CD4-positive, alpha-beta T cell treated with Interleukin-15 for 1 hour (primary cell): ENCODE results near the gene MON1B.
"Not testable (repeated sequence)": the region's sequence is repeated elsewhere in the genome, so short reads cannot be mapped to it uniquely, and the experiment has no call there.

ENCODE experiments used
- DNase-seq: peaks from one replicate; pipeline ENCODE4 v3.0.0-alpha.2; 2020

Gene MON1B

DNA sequence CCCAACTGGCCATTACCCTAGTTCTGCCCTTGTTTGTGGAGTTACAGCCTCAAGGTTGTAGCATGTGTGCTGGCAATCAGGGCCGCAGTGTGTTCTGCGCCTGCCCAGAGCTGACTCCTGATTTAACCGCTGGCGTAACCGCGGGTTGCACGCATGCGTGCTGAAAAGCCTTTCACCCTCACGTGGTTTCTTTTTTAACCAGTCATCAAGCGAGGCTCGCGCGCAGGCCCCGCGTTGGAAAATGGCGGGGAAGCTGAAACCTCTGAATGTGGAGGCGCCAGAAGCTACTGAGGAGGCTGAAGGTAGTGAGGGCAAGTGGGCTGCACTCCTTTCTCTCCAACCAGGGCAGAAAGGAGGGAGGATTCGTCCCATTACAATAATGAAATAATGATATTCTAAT, 8.2 kb downstream of the MON1B start, which contains the start of gene SYCE1L:
SYCE1L (plus strand) TSS at position 198 of the 400 bp plus-strand sequence; CDS start at position 242, 44 bp downstream.
- no peak for DNase-seq

DNA sequence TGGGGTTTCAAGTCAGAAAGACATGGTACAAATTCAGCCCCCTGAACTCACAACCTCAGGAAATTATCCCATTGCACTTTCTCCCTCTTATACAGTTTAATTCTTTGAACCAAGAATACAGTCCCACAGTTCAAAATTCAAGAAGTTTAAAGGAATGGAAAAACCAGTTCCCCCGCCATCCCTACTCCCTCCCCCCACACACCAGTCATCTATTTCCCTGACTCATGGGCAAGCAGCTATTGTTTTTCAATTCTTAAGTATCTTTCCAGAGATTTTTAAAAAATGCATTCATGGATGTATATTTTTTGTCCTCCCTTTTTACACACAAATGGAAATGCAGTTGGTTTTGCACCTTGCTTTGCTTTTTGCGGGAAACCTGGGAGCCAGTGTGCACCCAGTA, 15.5 kb downstream of the MON1B start:
- DNase-seq: no peak

DNA sequence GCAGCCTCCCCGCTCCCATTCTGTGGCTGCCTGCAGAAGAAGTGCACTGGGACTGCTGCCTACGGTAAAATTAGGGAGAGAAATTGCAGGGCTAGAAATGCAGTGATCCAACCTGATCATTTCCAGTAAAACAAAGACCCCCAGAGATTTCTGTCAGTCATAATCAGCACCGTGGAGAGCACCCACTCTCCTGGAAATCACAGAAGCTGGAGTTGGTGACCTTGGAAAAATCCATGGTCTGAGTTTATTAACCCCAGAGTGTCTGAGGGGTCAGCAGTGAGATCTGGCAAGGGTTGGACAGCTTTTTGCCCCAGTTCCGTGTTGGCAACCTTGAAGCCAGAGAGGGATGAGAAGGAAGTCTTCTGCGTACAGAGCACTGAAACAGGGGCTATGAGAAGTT, 16.0 kb downstream of the MON1B start:
- no peak for DNase-seq

DNA sequence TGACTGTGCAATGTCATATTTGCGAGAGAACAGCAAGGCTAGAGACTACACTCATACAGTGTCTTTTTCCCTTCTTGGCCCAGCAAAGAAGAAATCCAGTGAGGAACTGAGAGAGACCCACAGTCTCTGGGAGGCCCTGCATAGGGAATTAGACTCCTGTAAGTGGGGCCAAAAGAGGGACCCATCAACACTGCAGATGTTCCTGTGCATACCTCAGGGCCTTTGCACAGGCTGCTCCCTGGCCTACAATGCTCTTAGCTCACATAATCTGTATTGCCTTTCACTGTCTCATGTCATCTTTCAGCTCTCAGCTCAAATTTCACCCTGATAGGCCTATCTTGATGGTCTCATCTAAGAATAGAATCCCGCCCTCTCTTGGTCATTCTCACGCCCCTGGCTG, 17.4 kb downstream of the MON1B start:
- no peak for DNase-seq

DNA sequence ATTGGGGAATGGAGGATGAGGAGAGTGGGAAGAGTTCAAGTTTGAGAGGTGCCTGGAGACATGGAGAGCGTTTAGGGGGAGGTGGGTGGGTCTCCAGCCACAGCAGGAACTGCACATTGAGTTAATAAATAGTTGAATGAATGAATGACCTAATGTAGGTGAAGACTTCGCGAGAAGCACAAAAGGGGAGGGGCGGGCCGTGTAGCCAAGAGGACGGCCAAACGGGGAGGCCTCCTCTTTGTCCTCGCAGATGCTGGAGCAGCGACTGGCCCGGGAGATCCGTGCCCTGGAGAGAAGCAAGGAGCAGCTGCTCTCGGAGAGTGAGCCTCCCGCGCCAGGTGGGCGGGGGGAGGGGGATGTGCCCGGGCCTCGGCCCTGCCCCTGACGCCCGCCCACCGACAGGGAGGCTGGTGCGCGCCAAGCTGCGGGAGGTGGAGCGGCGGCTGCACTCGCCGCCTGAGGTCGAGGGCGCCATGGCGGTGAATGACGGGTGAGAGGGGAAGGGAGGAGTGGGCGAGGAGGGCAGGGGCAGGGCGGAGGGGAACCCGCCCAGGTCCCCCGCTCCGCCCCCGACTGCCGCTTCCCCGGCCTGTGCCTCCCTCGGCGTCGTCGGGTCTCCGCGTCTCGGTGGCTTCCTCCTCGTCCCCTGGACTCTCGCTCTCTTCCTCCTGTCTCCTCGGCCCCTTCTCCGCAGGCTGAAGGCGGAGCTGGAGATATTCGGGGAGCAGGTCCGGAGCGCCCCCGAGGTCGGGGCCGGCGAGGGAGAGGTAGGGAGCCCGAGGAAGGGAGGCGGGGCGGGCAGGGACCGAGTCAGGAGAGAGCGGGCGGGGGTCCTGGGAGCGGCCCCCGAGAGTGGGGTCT, 21.1 kb downstream of the MON1B start:
- DNase-seq: peak; percentile 78

DNA sequence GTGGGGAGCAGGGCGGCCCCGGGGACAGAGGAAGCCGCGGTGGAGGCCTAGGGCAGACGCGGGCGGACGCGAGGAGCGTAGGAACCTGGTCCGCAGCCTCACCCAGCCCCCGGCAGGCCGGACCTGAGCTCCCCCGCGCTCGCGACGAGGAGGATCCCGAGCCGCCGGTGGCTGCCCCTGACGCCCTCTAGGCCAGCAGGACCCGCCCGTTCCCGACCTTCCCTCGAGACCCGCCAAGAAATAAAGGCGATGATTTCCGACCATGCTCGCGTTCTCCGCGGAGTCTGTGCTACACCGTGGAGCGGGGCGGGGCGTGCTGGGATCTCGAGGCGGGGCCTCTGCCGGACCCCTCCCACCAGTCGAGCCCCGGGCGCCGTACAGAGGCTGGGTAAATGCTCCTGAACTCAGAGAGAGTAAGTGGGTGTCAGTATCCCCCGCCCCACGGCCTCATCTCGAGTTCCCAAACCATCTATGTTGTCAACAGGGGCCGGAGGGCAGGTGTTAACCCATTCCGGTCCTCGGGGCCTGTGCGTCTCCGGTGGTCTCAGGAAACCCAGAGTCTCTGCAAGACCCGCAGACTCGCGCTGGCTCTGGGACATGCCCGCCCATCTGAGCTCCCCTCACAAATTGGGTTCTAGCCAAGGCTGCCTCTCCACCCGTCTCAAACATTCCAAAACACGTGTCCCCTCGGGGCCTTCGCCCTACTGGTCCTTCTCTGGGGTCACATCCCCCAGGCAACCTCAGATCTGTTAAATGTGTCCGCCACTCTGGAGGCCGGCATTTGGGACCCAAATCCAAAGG, 22.0 kb downstream of the MON1B start:
- DNase-seq: peak; percentile 62

DNA sequence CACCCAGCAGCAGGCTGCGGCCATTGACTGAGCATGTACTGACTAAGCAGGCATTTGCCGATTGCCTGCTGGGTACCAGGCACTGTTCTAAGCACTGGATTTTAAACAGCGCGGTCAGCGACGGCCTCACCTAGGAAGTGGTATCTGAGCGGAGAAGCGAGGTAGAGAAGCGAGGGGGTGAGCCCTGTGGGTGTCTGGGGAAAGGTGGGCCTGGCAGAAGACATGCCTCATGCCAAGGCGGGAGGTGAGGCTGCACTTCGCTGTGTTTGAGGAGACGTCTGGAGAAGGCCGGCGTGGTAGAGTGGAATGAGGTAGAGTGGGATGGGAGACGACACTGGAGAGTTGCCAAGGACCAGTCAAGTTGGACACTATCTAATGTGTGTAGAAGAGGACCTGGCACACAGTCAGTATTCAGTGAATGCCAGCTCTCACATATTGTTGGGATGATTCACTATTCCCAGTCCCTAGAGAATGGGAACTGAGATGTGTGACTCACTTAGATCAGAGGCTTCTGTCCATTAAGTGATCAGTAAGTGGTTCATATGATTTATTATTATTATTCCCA, 22.6 kb downstream of the MON1B start:
- no peak for DNase-seq

DNA sequence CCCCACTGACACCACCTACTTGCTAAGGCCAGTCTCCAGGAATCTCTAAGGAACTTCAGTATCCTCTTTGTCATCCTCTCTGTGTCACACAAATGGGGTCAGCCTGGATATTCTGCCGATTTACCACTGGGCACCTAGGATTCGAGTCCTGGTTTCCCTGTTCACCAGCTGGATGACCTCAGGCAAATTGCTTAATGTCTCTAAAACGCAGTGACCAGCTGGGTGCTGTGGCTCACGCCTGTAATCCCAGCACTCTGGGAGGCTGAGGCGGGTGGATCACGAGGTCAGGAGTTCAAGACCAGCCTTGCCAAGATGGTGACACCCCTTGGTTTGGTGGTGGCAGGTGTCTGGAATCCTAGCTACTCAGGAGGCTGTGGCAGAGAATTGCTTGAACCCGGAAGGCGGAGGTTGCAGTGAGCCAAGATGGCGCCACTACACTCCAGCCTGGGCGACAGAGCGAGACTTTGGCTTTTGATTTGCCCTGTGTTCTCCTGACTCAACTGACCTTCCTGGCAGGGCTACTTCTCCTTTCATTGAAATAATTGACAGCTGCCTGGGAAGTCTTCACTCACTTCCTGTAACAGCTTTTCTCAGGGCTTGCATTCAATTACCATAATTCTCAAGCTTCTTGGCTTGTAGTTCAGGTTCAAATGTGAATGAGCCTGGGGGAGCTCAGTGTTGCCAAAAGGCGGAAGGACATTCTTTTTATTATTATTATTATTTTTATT, 23.6 kb downstream of the MON1B start:
- DNase-seq: no peak

DNA sequence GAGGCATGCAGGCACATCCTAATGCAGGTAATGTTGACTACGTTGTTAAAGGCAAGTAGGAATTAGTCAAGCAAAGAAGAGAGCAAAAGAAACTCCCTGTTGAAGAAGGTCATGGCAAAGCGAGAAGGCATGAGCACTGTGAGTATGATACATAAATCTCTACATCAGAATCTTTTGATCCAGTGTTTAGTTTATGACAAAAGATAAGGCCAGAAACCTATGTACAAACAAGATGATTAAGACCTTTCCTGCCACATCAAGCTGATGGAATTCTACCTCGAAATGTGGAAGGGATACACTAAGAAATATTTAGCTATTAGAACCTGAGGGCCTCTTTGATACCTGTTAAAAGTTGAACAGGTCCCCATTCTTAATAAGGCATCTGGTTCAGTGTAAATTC, 28.4 kb downstream of the MON1B start:
- no peak for DNase-seq

DNA sequence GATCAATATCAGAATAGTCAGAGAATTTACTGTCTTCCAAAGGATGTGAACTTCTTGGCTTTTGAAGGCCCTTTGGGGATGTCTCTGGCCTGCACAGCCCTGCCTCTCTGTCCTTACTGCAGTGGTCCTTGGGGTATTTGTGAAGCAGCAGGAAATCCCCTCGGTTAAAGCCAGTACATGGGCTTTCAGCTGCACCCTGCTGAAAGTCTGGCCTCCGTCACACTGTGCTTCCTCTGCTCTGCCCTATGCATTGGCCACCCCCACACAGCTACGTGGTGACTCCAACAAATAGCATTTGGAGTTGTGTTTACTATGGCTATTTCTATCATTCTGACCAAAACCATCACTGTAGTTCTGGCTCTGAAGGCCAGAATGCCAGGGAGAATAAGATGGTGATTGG, 29.4 kb downstream of the MON1B start:
- no peak for DNase-seq

DNA sequence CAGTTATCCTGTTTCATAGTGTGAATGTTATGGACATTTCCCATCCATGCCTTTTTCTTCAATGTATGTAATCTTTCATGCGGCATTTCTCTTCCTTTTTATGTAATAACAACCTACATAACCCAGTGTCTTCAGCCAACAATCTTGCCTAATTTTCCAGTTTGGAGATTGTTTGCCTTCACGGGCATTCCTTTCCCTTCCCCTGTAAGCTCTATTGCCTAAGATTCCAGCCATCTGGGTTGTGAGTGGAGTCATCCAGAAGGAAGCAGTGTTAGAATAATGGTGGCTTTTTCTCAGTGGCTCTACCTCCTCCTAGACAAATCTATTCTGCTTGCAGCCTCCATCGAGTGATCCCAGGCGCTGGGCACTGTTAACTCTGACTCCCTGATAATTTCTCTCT, 30.5 kb downstream of the MON1B start:
- no peak for DNase-seq

DNA sequence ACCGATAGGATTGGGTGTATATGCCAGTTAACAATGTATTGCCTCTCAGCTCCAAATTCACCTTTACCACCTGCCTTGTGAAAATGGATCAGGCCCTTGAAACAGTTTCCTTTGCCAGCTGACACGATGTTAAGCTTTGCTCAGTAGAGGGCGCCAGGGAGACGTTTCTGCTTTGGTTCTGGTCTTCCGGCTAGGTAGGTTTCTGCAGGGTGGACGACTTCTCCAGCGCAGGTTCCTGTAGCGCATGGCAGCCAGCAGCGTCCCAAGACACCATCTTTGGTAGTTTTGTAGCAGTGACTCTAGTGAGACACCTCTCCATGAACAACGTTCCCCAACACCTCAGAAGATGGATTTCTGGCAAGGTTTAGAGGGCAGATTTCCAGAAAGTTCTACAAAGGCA, 32.2 kb downstream of the MON1B start:
- no peak for DNase-seq

DNA sequence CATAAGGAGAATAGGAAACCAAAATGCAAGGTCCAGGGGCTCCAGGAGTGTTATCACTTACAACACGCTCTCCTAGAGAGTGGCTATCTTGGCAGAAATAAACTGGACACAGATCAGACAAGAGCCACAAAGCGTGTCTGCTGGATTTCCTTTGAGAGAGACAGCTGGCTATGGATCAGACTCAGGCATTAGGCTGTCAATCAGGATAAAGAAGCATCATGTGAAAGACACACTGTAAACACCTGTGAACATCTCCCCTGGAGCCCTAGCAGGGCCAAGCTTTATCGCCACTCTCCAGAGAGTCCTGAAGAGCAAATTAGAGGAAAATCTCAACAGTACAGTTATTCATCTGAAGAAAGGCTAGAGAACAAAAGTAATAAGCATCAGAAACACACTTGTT, 34.2 kb downstream of the MON1B start:
- no peak for DNase-seq

DNA sequence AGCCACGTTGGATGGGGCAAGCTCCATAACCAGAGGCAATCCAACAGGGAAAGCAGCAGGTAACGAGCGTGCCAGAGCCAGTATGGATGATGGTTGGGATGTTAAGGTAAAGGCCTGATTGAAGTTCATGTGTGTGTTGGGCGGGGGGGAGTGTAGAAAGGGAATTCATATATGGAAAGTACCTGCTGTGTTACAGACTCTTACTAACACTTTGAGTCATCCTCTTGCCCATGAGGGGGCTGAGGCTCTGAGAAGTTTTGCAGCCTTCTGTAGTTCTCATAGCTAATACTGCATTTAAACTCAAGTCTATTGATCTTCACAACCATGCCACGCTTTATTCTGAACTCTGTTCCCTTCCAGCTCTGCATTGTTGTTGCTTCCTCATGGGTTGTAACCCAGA, 36.8 kb downstream of the MON1B start:
- DNase-seq: no peak

DNA sequence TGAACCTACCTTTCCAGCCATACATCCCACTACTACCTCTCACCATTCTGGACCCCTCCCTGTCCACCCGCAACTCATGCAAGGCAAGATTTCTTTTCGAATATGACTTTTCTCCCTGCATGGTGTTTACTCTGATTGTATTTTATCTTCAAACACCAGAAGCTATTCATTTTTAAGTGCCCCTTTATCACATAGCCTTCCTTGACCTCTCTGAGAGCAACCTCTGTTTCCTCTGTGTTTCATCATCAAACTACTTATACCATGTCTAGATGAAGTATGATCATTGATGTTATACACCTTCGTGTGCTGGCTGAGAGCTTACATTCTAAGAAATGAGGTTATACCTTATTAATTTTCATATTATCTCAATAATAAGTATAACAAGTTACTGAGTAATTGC, 40.1 kb downstream of the MON1B start:
- DNase-seq: no peak

DNA sequence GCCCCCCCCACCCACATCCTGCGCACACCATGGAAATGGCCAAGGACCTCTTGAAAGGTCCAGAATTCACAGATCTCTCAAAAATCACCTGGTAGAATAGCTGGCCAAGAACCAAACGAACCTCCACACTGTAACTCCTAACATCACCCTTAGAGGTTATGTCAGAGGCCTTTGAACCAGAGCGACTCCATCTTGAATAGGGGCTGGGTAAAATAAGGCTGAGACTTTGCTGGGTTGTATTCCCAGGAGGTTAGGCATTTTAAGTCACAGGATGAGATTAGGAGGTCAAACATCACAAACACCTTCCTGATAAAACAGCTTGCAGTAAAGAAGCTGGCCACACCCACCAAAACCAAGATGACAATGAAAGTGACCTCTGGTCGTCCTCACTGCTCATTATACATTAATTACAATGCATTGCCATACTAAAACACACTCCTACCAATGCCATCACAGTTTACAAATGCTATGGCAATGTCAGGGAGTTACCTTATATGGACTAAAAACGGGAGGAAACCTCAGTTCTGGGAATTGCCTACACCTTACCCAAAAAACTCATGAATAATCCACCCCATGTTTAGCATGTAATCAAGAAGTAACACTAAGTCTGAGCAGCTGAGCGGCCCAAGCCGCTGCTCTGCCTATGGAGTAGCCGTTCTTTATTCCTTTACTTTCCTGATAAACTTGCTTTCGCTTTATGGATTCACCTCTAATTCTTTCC, 43.0 kb downstream of the MON1B start:
- DNase-seq: no peak

DNA sequence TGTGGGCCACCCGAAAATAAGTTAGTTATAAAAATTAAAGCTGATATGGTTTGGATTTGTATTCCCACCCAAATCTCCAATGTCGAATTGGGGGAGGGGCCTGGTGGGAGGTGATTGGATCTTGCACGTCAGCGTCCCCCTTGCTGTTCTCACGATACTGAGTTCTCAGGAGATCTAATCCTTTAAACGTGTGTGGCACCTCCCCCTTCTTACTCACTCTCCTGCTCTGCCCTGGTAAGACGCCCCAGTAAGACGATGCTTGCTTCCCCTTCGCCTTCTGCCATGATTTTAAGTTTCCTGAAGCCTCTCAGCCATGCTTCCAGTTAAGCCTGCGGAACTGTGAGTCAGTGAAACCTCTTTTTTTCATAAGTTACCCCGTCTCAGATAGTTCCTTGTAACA, 43.6 kb downstream of the MON1B start:
- no peak for DNase-seq

DNA sequence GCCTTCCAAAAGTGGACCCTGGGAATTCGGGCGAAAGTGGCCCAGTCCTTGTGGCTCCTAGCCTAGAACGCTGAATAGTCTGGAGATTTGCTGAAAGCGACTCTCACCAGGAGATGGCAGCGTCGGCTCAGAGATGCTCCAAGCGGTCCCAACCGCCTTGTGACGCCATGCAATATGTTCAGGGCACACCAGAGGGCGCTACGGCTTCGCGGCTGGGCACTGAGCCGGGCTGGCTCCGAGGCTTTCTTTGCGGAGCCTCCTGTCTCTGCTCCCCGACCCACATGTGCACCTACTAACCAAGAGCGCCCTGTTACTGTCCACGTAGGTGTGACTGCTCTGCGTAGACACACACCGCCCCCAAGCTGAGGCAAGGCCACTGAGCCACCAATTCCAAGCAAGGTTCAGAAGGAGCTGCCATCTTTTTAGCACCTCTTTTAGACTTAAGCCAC, 45.1 kb downstream of the MON1B start:
- peak; percentile 84 for DNase-seq

DNA sequence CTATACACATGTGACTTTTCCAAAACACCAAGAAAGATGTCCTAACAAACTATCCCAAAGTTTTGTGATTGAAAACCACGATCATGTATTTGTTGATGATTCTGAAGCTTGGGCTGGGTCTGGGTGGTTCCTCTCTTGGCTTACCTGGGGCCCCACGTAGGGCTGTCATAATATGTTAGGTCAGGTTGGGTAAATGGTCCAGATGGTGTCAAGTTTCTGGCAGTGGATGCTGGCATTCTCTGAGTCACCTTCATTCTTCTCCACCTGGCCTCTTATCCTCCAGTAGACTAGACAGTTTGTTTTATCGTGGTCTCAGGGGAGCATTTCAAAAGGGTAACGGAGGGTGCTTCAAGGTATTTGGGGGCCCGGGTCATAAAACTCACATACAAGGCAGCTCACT, 47.6 kb downstream of the MON1B start:
- DNase-seq: no peak

DNA sequence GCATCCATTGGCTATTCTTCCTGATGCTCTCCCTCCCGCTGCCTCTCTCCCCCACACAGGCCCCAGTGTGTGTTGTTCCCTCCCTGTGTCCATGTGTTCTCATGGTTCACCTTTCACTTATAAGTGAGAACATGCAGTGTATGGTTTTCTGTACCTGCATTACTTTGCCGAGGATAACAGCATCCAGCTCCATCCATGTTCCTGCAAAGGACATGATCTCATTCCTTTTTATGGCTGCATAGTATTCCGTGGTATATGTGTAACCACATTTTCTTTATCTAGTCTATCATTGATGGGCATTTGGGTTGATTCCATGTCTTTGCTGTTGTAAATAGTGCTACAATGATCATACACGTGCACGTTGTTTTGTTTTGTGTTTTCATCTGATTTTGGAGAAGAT, 51.5 kb downstream of the MON1B start:
- not testable (repeated sequence) for DNase-seq

DNA sequence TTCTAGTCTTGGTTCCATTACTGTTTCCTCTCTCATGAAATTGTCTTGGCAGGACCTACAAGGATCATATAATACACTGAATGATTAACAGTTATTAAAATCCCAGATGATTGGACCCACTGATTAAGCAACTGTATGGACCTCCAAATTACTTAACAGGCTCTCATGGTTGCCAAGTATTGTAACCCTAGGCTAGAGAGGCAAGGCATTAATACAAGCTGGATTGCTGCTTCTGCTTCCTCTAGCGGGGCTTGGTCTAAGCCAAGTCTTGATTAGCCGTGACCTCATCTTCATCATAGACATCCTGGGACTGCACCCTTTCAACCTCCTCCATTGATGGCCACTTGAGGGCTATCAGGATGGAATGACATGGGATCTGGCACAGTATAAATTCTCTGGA, 55.2 kb downstream of the MON1B start:
- DNase-seq: no peak

DNA sequence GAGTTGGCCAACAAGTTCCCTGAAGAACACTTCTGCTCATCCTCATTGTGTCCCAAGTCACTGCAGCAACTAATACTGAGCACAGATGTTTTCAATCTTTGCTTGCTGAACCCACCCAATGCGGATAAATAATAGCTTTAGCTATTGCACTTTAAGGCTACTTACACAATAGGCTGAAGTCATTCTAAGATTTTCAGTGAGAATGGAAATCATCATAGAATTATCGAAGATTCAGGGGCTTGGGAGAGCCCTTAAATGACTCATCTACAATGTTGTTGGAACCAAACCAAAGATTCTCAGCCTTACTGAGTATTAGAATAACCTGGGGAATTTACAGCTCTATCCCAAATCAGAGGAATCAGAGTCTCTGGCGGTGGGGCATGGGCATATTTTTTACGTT, 59.4 kb downstream of the MON1B start:
- no peak for DNase-seq
